OCI-LY1 (cell line): ENCODE data around the gene MAML2.

ENCODE experiments used
- H2AFZ ChIP-seq: fragments of 200-600 bp; sonication (generic), shearing (Covaris generic); 2 replicates; pipeline ENCODE4 v1.6.0; 2014; ENCODE audit warnings: antibody characterized with exemption, mild to moderate bottlenecking, low read length
- H3F3A ChIP-seq: fragments of 200-600 bp; sonication (generic), shearing (Covaris generic); 2 replicates; pipeline ENCODE4 v1.6.0; 2014; ENCODE audit warnings: mild to moderate bottlenecking, antibody characterized with exemption, low read length, moderate library complexity; ENCODE audit not compliant: insufficient read depth
- H3K27ac ChIP-seq: fragments of 200-600 bp; sonication (generic); 2 replicates; pipeline ENCODE4 v1.5.1; 2014; ENCODE audit warnings: low read length, mixed run types, mild to moderate bottlenecking, low read depth; ENCODE audit not compliant: poor library complexity, severe bottlenecking
- H3K27me3 ChIP-seq: fragments of 200-600 bp; sonication (generic); 2 replicates; pipeline ENCODE4 v1.6.0; 2014; ENCODE audit warnings: antibody characterized with exemption, mild to moderate bottlenecking, low read length, moderate library complexity; ENCODE audit not compliant: insufficient read depth
- H3K36me3 ChIP-seq: fragments of 200-600 bp; sonication (generic); 2 replicates; pipeline ENCODE4 v1.6.1; 2014; ENCODE audit warnings: mild to moderate bottlenecking, antibody characterized with exemption, low read length, moderate library complexity, mixed read lengths; ENCODE audit not compliant: insufficient read depth
- H3K4me1 ChIP-seq: fragments of 200-600 bp; sonication (generic); 2 replicates; pipeline ENCODE4 v1.5.1; 2014; ENCODE audit warnings: mild to moderate bottlenecking, low read length, moderate library complexity; ENCODE audit not compliant: insufficient read depth, severe bottlenecking
- H3K4me2 ChIP-seq: fragments of 200-600 bp; sonication (generic), shearing (Covaris generic); 2 replicates; pipeline ENCODE4 v1.6.1; 2014; ENCODE audit warnings: low read length
- H3K4me3 ChIP-seq: fragments of 200-600 bp; sonication (generic); 2 replicates; pipeline ENCODE4 v1.5.1; 2014; ENCODE audit warnings: low read length, low read depth, mild to moderate bottlenecking, mixed read lengths; ENCODE audit not compliant: poor library complexity, severe bottlenecking
- H3K79me2 ChIP-seq: fragments of 200-600 bp; shearing (Covaris generic); 2 replicates; pipeline ENCODE4 v1.6.1; 2016; ENCODE audit warnings: mixed run types, low read length, mixed read lengths; ENCODE audit not compliant: insufficient read depth
- H3K9ac ChIP-seq: fragments of 200-600 bp; sonication (generic), shearing (Covaris generic); 2 replicates; pipeline ENCODE4 v1.6.1; 2014; ENCODE audit warnings: mild to moderate bottlenecking, low read length, mixed read lengths
- H3K9me2 ChIP-seq: fragments of 200-600 bp; sonication (generic), shearing (Covaris generic); 2 replicates; pipeline ENCODE4 v1.6.1; 2014; ENCODE audit warnings: low read depth, mild to moderate bottlenecking, low read length, mixed read lengths
- H3K9me3 ChIP-seq: fragments of 200-600 bp; shearing (Covaris generic); 2 replicates; pipeline ENCODE4 v1.6.1; 2014; ENCODE audit warnings: low read length, mixed read lengths
- H4K20me1 ChIP-seq: fragments of 200-600 bp; sonication (generic), shearing (Covaris generic); 2 replicates; pipeline ENCODE4 v1.6.0; 2016; ENCODE audit warnings: mild to moderate bottlenecking, low read length; ENCODE audit not compliant: insufficient read depth
- EZH2 ChIP-seq: fragments of 200-600 bp; sonication (generic), shearing (Covaris generic); IDR thresholded peaks from 2 replicates; pipeline ENCODE4 v1.8.0; 2017; ENCODE audit warnings: borderline replicate concordance, mixed run types, mild to moderate bottlenecking, antibody characterized with exemption, low read length, moderate library complexity, mixed read lengths
- TF ChIP-seq, protein P1 (sequence below): fragments of 200-600 bp; sonication (generic), shearing (Covaris generic); IDR thresholded peaks from 2 replicates; pipeline ENCODE4 v1.5.1; 2017; ENCODE audit warnings: mild to moderate bottlenecking, antibody characterized with exemption, low read length, moderate library complexity, mixed read lengths

Gene MAML2

DNA sequence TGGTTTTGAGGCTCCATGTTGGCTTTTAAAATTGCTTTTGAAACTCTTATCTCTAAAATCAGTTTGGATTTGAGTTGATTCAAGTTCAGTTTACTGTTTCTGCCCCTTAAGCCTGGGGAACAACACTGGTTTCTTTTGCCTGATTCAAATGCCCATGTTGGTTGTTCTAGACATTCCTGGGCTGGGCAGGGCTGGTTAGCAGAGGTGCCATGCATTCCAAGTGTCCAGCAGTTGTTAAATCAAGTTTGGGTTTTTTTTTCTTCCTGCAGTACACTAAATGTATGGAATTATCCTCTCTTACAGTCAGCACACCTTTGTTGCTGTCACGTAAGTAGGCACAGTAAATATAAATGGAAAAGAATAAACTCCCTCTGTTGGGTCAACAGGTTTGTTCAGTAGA lies 351.9 kb downstream of the MAML2 start:
- no peak overlapping the region for H3K4me3 ChIP-seq
- no peak overlapping the region for H3K4me2 ChIP-seq
- no peaks in the 10 kb centered on the region for H3K27me3 ChIP-seq
- TF ChIP-seq EZH2: no peak
- TF ChIP-seq, protein P1, sequence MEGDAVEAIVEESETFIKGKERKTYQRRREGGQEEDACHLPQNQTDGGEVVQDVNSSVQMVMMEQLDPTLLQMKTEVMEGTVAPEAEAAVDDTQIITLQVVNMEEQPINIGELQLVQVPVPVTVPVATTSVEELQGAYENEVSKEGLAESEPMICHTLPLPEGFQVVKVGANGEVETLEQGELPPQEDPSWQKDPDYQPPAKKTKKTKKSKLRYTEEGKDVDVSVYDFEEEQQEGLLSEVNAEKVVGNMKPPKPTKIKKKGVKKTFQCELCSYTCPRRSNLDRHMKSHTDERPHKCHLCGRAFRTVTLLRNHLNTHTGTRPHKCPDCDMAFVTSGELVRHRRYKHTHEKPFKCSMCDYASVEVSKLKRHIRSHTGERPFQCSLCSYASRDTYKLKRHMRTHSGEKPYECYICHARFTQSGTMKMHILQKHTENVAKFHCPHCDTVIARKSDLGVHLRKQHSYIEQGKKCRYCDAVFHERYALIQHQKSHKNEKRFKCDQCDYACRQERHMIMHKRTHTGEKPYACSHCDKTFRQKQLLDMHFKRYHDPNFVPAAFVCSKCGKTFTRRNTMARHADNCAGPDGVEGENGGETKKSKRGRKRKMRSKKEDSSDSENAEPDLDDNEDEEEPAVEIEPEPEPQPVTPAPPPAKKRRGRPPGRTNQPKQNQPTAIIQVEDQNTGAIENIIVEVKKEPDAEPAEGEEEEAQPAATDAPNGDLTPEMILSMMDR: no peak
- H3K9me3 ChIP-seq: no peaks in the 10 kb centered on the region
- no peak overlapping the region for H3K27ac ChIP-seq
- no peaks in the 10 kb centered on the region for H3F3A ChIP-seq
- no peak overlapping the region for H2AFZ ChIP-seq
- no peaks in the 10 kb centered on the region for H3K4me1 ChIP-seq
- H3K9ac ChIP-seq: no peak overlapping the region
- H3K9me2 ChIP-seq: no peaks in the 10 kb centered on the region
- H4K20me1 ChIP-seq: no peaks in the 10 kb centered on the region
- no peaks in the 10 kb centered on the region for H3K79me2 ChIP-seq
- no peaks in the 10 kb centered on the region for H3K36me3 ChIP-seq

- no peaks in the 10 kb centered on the region for H3K27me3 ChIP-seq
- H3K79me2 ChIP-seq: no peaks in the 10 kb centered on the region
- no peak overlapping the region for H3K27ac ChIP-seq
- no peaks in the 10 kb centered on the region for H3K36me3 ChIP-seq
- no peak overlapping the region for H3K4me3 ChIP-seq
- no peaks in the 10 kb centered on the region for H3K4me1 ChIP-seq
- no peak overlapping the region for H2AFZ ChIP-seq
- H3F3A ChIP-seq: no peaks in the 10 kb centered on the region
- no peaks in the 10 kb centered on the region for H4K20me1 ChIP-seq
- no peaks in the 10 kb centered on the region for H3K9me2 ChIP-seq
- H3K4me2 ChIP-seq: no peak overlapping the region
- H3K9me3 ChIP-seq: no peaks in the 10 kb centered on the region
- H3K9ac ChIP-seq: no peak overlapping the region
- TF ChIP-seq EZH2: no peak
- TF ChIP-seq, protein P1: no peak
Observed at GRCh38 chr11:95989780-95990179, 353.2 kb downstream of the MAML2 start.

GRCh38 chr11:95989076-95989605 lies 353.9 kb downstream of the MAML2 start:
- TF ChIP-seq, protein P1: no peak
- TF ChIP-seq EZH2: no peak
- no peaks in the 10 kb centered on the region for H4K20me1 ChIP-seq
- no peak overlapping the region for H3K4me3 ChIP-seq
- no peaks in the 10 kb centered on the region for H3K4me1 ChIP-seq
- no peaks in the 10 kb centered on the region for H3K9me2 ChIP-seq
- H3K9ac ChIP-seq: no peak overlapping the region
- no peaks in the 10 kb centered on the region for H3F3A ChIP-seq
- no peaks in the 10 kb centered on the region for H3K79me2 ChIP-seq
- H3K27me3 ChIP-seq: no peaks in the 10 kb centered on the region
- no peaks in the 10 kb centered on the region for H3K9me3 ChIP-seq
- H2AFZ ChIP-seq: no peak overlapping the region
- no peak overlapping the region for H3K27ac ChIP-seq
- no peaks in the 10 kb centered on the region for H3K36me3 ChIP-seq
- H3K4me2 ChIP-seq: no peak overlapping the region
